Activated effector memory CD4-positive, alpha-beta T cell treated with Interleukin-2 at 50 U/mL for 16 hours (primary cell): ENCODE results near the gene MME.
"Not testable (repeated sequence)": the region's sequence is repeated elsewhere in the genome, so short reads cannot be mapped to it uniquely, and the experiment has no call there.

ENCODE experiments used
- DNase-seq: peaks from one replicate; pipeline ENCODE4 v3.0.0-alpha.2; 2020

The MME gene

GRCh38 chr3:155086051-155086450 lies 5.9 kb downstream of the MME start:
- no peak for DNase-seq

- no peak for DNase-seq
Measured at GRCh38 chr3:155088706-155089345, 8.7 kb downstream of the MME start.

- no peak for DNase-seq
Measured at GRCh38 chr3:155089495-155089894, 9.4 kb downstream of the MME start.

GRCh38 chr3:155093261-155093660 lies 13.1 kb downstream of the MME start:
- DNase-seq = no peak

- DNase-seq = no peak
Measured at GRCh38 chr3:155096303-155097008, 16.3 kb downstream of the MME start.

GRCh38 chr3:155097009-155097349 lies 16.9 kb downstream of the MME start:
- no peak for DNase-seq

GRCh38 chr3:155101398-155101797 lies 21.3 kb downstream of the MME start:
- DNase-seq = no peak

- DNase-seq = no peak
Measured at GRCh38 chr3:155102329-155102728, 22.2 kb downstream of the MME start.

- DNase-seq = no peak
Measured at GRCh38 chr3:155103686-155104085, 23.6 kb downstream of the MME start.

GRCh38 chr3:155106119-155106518 lies 26.0 kb downstream of the MME start:
- no peak for DNase-seq

- DNase-seq = no peak
Measured at GRCh38 chr3:155110022-155110421, 29.9 kb downstream of the MME start.

- DNase-seq = no peak
Measured at GRCh38 chr3:155110996-155111901, 31.1 kb downstream of the MME start.

GRCh38 chr3:155111971-155112370 lies 31.9 kb downstream of the MME start:
- no peak for DNase-seq

GRCh38 chr3:155112661-155113389 lies 32.7 kb downstream of the MME start:
- DNase-seq = no peak

- not testable (repeated sequence) for DNase-seq
Measured at GRCh38 chr3:155124745-155125144, 44.6 kb downstream of the MME start.

- DNase-seq = no peak
Measured at GRCh38 chr3:155129396-155129795, 49.3 kb downstream of the MME start.

GRCh38 chr3:155130001-155130400 lies 49.9 kb downstream of the MME start:
- DNase-seq = no peak

GRCh38 chr3:155131104-155131503 lies 51.0 kb downstream of the MME start:
- DNase-seq = no peak

GRCh38 chr3:155134311-155134710 lies 54.2 kb downstream of the MME start:
- not testable (repeated sequence) for DNase-seq

- DNase-seq = no peak
Measured at GRCh38 chr3:155135003-155135402, 54.9 kb downstream of the MME start.

GRCh38 chr3:155138677-155139076 lies 58.6 kb downstream of the MME start:
- DNase-seq = no peak

GRCh38 chr3:155147588-155147987 lies 67.5 kb downstream of the MME start:
- no peak for DNase-seq

GRCh38 chr3:155149494-155149893 lies 69.4 kb downstream of the MME start:
- DNase-seq = no peak
